Non-pigmented ciliary epithelial cell (primary cell): ENCODE results near the gene GATA6.

ENCODE experiments used
- DNase-seq: peaks from one replicate; pipeline ENCODE4 v3.0.0-alpha.2; 2010; ENCODE audit warnings: low read depth

The GATA6 gene

GRCh38 chr18:22243513-22243912, 74.1 kb downstream of the GATA6 start:
- DNase-seq, result no peak

DNA sequence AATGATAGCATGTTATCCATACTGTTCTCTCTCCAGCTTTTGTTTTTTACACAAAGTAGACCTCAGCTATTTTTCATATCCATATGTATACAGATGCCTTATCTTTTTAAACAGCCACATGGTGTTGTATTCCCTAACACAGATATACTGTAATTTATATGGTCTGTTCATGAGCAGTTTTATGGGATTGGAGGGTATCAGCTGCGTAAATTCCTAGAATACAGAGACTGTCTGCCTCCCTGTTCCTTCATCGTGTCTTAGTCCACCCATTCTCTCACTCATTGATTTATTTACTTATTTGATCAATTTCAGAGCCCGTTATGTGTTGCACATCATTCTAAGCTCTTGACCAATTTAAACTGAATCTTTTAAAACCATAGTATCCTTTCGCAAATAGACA, 80.6 kb downstream of the GATA6 start:
- DNase-seq, result no peak

DNA sequence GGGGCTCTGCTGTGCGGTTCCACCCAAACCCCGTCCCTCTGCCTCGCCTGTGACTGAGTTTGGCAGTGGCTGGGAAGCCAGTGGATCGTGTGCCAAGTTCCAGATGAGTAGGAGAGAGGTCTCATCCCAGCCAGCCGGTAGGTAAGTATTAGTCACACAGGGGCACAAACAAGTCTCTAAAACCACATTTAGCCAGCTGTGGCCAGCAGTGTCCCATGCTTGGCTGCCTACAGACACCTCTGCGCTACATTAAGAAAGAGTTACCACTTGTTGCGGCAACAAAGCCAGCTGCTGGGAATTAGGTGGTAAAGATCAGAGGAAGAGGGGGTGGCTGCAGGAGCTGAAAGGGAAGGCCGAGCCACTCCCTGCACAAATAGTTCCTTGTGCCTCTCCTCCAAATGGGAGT, 81.2 kb downstream of the GATA6 start:
- DNase-seq, result no peak
